IPS-20b (cell line): ENCODE measurements around the gene PRDM4.

ENCODE experiments used
- H3K27ac ChIP-seq: one replicate; pipeline ENCODE4 v1.5.1; 2013; ENCODE audit warnings: low read length
- H3K27me3 ChIP-seq: 2 replicates; pipeline ENCODE4 v1.6.1; 2013; ENCODE audit warnings: mild to moderate bottlenecking, low read length, inconsistent platforms; ENCODE audit not compliant: insufficient read depth
- H3K36me3 ChIP-seq: 2 replicates; pipeline ENCODE4 v1.6.1; 2013; ENCODE audit warnings: low read depth, mild to moderate bottlenecking, inconsistent platforms, low read length, moderate library complexity; ENCODE audit not compliant: insufficient read depth
- H3K4me1 ChIP-seq: 2 replicates; pipeline ENCODE4 v1.6.1; 2013; ENCODE audit warnings: mild to moderate bottlenecking, control low read depth, inconsistent platforms, low read length, moderate library complexity; ENCODE audit not compliant: insufficient read depth
- H3K4me3 ChIP-seq: 2 replicates; pipeline ENCODE4 v1.5.1; 2013; ENCODE audit warnings: mild to moderate bottlenecking, low read length, inconsistent platforms
- H3K9ac ChIP-seq: 2 replicates; pipeline ENCODE4 v1.6.1; 2013; ENCODE audit warnings: low read depth, mild to moderate bottlenecking, inconsistent platforms, low read length, moderate library complexity
- H3K9me3 ChIP-seq: 2 replicates; pipeline ENCODE4 v1.6.1; 2013; ENCODE audit warnings: mild to moderate bottlenecking, low read depth, low read length, inconsistent platforms; ENCODE audit not compliant: insufficient read depth

Gene PRDM4

GRCh38 chr12:107783406-107784376 is 22.8 kb upstream of the PRDM4 start:
- Histone ChIP-seq H3K27me3 (peaks cover 15% of the 10 kb centered on the region), H3K9me3 (no peaks in the 10 kb centered on the region), H3K4me3 (no peak overlapping the region), H3K36me3 (no peaks in the 10 kb centered on the region), H3K4me1 (no peaks in the 10 kb centered on the region), H3K27ac (no peak overlapping the region), H3K9ac (no peak overlapping the region)

DNA sequence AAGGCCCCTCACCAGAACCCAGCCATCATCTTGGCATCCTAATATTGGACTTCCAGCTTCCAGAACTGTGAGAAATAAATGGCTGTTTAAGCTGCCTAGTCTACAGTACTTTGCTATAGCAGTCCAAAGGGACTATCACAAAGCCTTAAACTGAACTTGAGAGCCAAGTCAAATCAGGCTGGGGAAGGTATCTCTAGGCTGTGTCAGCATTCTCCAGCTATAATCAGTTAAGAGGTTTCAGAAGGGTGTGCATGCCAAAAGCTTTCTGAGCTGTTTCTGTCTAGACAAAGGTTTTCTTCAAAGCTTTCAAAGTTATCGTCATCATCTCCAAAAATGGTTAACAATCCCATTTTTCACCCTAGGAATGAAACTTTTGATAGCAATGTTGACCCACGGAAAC is 21.1 kb upstream of the PRDM4 start:
- Histone ChIP-seq H3K4me3 (no peak overlapping the region), H3K36me3 (no peaks in the 10 kb centered on the region), H3K9ac (no peak overlapping the region), H3K27me3 (peaks cover 31% of the 10 kb centered on the region), H3K4me1 (no peaks in the 10 kb centered on the region), H3K9me3 (no peaks in the 10 kb centered on the region), H3K27ac (no peak overlapping the region)

- Histone ChIP-seq H3K9ac (no peak overlapping the region), H3K4me3 (no peak overlapping the region), H3K4me1 (no peaks in the 10 kb centered on the region; the same call in 1 of the 2 replicates), H3K27ac (no peak overlapping the region), H3K36me3 (no peaks in the 10 kb centered on the region), H3K9me3 (no peaks in the 10 kb centered on the region), H3K27me3 (peaks cover 49% of the 10 kb centered on the region)
Measured at GRCh38 chr12:107780298-107780697, 19.4 kb upstream of the PRDM4 start.

DNA sequence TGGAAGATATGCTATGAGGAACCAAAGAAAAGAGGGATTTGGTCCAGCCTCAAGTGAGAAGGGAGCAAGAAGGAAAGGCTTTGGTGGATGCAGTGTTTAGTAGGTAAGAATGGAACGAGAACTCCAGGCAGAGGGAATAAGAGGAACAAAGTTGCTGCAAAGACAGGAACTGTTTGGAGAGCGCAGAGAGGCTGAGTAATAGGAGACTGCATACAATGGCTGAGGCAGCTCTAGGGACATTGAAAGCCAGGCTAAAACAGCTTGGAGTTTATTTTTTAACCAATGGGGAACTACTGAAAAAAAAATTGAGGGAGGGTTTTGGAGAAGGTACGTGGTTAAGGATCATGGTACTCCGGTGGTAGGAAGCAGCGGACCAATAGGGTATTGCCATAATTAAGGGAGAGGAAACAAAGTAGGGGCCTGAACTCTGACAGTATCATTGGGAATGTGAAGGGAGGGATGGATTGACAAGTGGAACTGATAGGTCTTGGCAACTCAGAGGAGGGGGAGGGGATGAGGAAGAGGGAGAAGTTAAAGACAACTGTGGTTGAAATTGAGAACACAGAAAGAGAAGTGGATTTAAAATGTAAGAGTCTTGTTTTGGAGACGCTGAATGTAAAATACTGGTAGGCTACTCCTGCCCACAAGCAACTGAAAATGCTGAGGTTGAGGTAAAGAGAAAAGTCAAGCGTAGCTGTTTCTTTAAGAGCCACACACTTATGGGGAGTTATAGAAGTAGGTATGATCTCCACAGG is 18.3 kb upstream of the PRDM4 start:
- H3K9me3 ChIP-seq = no peaks in the 10 kb centered on the region
- peaks cover 59% of the 10 kb centered on the region for H3K27me3 ChIP-seq
- no peaks in the 10 kb centered on the region; the same call in 1 of the 2 replicates for H3K4me1 ChIP-seq
- H3K27ac ChIP-seq = no peak overlapping the region
- H3K9ac ChIP-seq = no peak overlapping the region
- H3K36me3 ChIP-seq = no peaks in the 10 kb centered on the region
- H3K4me3 ChIP-seq = no peak overlapping the region

- H3K4me3 ChIP-seq = no peak overlapping the region
- H3K36me3 ChIP-seq = no peaks in the 10 kb centered on the region
- no peak overlapping the region for H3K27ac ChIP-seq
- H3K4me1 ChIP-seq = no peaks in the 10 kb centered on the region; the same call in 1 of the 2 replicates
- H3K27me3 ChIP-seq = peaks cover 67% of the 10 kb centered on the region
- no peak overlapping the region for H3K9ac ChIP-seq
- H3K9me3 ChIP-seq = no peaks in the 10 kb centered on the region
Measured at GRCh38 chr12:107778383-107779025, 17.6 kb upstream of the PRDM4 start.

GRCh38 chr12:107776171-107776570 is 15.2 kb upstream of the PRDM4 start:
- H3K4me3 ChIP-seq = peak overlapping the region; percentile 64; the same call in 1 of the 2 replicates
- no peaks in the 10 kb centered on the region for H3K36me3 ChIP-seq
- no peaks in the 10 kb centered on the region for H3K9me3 ChIP-seq
- no peak overlapping the region for H3K27ac ChIP-seq
- no peak overlapping the region for H3K9ac ChIP-seq
- H3K4me1 ChIP-seq = no peaks in the 10 kb centered on the region; the same call in 1 of the 2 replicates
- H3K27me3 ChIP-seq = peaks cover 88% of the 10 kb centered on the region

GRCh38 chr12:107775093-107775721 is 14.3 kb upstream of the PRDM4 start:
- Histone ChIP-seq H3K9ac (no peak overlapping the region), H3K36me3 (no peaks in the 10 kb centered on the region), H3K9me3 (no peaks in the 10 kb centered on the region), H3K27me3 (peaks cover 91% of the 10 kb centered on the region), H3K4me1 (no peaks in the 10 kb centered on the region; the same call in 1 of the 2 replicates), H3K4me3 (peak overlapping the region; percentile 64), H3K27ac (no peak overlapping the region)

DNA sequence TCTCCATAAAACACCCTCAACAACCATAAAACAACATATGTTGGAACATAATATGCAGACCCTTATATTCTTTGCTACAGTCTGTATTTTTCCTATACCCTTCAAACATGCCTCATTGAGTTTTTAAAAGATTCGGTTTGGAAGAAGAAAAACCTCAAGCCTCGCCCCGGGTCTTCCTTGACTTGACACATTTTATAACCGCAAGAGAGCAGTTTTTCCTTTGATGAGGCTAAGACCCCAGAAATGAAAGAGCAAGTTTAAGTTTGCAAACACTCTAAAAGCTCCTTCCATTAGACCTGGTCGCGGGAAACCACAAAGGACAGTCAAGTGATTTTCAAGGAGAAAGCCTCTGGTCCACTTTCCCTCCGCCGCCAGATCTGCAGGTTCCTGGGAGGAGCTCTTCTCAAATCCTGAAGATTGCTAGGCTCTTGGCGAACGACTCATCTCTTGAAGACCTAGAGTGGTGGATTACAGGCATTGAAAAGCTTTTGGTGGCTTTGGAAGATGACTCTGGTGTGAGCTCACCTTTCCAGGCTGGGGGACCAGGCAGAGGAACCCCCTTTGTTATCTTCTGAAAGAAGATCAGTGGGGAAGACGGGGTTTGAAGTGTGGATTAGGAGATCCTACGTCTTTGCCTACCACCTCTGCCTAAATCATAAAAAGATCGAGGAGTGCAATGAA is 13.6 kb upstream of the PRDM4 start, which contains the start of gene ASCL4:
Gene ASCL4 (plus strand): TSS at position 356 of the 681 bp plus-strand sequence. CDS start 515 bp downstream, outside the sequence.
- H3K9ac ChIP-seq = no peak within 1 kb of the TSS
- H3K27ac ChIP-seq = no peak within 1 kb of the TSS
- H3K27me3 ChIP-seq = peaks cover 89% of the 10 kb centered on the region
- no peaks in the 10 kb centered on the region for H3K36me3 ChIP-seq
- H3K9me3 ChIP-seq = no peaks in the 10 kb centered on the region
- H3K4me3 ChIP-seq = peak within 1 kb of the TSS; percentile 64
- no peaks in the 10 kb centered on the region; the same call in 1 of the 2 replicates for H3K4me1 ChIP-seq

DNA sequence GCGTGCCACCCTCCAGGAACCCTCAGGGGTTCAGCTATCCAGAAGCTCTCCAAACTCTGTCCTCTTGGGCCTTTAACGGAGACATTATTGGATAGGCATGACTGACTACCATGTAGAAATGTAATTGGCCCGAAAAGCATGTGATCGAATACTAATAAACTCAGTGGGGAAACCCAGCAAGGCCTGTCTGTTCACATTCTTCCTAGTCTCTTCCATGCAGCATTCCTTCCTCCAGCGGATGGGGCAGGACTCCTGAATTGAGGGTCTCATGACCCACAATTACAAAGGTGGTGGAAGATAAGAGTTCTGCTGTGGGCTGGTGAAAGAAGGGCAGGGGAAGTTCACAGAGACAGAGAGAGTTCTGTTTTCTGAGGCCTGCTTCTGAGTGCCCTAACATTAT is 6.5 kb upstream of the PRDM4 start:
- Histone ChIP-seq H3K9me3 (no peaks in the 10 kb centered on the region), H3K27ac (no peak overlapping the region), H3K4me1 (no peaks in the 10 kb centered on the region), H3K36me3 (no peaks in the 10 kb centered on the region), H3K9ac (no peak overlapping the region), H3K27me3 (peaks cover 24% of the 10 kb centered on the region), H3K4me3 (no peak overlapping the region)

DNA sequence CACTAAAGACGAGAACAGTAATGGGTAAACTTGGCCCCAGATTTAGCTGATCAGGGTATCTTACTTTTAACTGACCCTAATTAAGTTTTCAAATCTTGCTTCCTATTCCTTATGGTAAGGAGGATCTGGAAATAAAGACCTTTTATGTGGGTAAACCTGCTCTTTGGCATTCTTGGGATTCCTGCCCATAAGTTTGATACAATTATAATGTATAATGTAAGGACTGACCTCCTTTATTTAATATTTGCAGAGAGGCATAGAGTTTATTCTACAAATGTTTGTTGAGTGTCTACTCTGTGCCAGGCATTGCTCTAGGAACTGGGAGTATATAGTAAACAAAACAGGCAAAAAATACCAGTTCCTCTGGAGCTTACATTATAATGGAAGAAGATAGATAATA is 4.4 kb upstream of the PRDM4 start:
- Histone ChIP-seq H3K27ac (no peak overlapping the region), H3K4me3 (no peak overlapping the region), H3K4me1 (no peaks in the 10 kb centered on the region), H3K9me3 (no peaks in the 10 kb centered on the region), H3K27me3 (peaks cover 5% of the 10 kb centered on the region), H3K9ac (no peak overlapping the region), H3K36me3 (no peaks in the 10 kb centered on the region)
